SKM-1 treated with dmso at 0.1 percent for 144 hours (cell line): Measurements from ENCODE around the gene RASSF9.
A peak's percentile ranks its signal among the peaks of the same experiment; 100 is the strongest.

ENCODE experiments used
- DNase-seq: peaks from one replicate; lab custom pipeline; 2025; ENCODE audit not compliant: unreplicated experiment; lab: John Stamatoyannopoulos, UW

The RASSF9 gene

DNA sequence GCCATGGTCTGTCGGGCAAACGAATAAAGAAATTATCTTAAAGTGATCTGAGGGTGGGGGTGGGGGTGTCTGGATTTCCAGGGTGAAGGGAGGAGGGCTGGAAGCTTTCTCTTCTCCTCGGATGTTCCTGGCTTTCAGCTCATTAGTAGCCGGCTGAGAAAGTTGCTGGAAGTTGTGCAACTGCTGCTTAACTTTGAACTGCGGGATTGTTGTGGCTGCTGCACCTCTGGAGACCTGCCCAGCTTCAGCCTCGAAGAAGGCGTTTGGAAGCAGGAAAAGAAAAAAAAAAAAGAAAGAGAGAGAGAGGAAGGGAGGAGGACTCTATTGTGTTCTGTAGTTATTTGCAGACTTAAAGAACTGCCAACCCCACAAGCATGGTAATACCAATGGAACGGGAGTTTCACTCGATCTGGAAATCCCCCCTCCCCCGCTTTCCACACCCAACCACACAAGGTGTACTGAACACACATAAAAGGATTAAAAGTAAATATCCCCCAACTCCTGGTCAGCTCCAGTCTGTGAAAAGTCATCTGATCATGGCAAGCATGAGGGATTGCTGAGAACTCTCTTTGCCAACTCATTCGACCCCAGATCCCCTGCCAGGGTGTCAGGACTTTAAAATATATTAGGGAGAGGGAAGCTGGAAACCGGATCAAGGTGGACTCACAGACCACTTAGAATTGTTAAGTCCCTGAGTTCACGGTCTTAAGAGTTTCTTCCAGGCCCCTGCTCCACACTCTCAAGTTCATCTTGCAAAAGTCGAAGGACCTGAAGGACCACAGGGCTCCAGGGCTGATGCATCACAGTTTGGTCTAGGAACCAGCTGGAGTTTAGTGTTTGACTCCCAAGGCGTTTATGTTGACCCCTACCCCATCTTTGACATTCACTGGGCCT, at the start of gene RASSF9:
Gene RASSF9 (minus strand): TSS at position 213 of the 894 bp plus-strand sequence. CDS start 208 bp downstream, at position 5.
- DNase-seq: no peak

DNA sequence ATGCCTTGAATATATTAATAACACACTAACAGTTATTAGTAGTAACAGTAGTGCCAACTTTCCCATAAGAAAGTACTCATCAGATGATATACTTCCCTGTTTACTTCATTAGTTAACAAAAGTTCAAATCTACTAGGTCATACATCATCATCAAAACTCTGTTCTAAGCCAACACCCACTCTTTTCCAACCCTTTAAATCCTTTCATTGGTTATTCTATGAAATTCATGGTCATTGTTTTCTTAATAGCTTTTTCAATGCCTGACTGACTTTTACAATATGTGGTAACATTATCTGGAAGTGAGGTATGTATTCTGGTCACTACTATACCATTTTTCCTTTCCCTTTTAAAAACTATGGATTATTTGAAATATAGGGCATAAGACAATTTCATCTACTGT, 47.6 kb upstream of the RASSF9 start:
- DNase-seq: no peak

DNA sequence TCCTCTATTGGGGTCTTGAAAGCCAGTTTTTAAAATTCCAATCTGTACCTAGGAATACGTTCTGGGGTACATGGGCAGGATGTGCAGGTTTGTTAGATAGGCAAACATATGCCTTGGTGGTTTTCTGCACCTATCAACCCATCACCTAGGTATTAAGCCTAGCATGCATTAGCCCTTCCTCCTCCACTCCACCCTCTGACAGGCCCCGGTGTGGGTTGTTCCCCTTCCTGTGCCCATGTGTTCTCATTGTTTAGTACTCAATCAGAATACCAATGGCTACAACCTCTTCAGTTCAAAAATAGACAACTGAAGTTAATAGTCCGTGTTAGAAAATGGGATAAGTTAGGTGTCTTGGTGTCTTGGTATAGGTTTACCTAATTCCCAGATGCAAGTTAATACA, 41.2 kb upstream of the RASSF9 start:
- DNase-seq: no peak

DNA sequence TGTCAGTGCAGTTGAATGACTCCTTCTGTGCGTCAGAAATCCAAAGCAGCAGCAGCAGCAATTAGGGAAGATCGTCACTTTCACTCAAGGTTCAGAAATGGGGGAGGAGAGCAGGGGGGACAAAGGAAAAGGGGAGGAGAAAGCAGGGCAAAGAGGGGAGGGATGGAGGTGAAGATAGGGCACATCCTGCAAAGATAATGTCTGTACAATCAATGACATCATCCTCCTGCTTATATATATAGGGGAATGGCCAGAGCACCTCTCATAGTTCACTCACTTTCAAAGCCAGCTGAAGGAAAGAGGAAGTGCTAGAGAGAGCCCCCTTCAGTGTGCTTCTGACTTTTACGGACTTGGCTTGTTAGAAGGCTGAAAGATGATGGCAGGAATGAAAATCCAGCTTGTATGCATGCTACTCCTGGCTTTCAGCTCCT, 37.8 kb upstream of the RASSF9 start, which contains the start of gene NTS:
Gene NTS (plus strand): TSS at position 265 of the 431 bp plus-strand sequence. CDS start 109 bp downstream, at position 374.
- peak; percentile 3 for DNase-seq

DNA sequence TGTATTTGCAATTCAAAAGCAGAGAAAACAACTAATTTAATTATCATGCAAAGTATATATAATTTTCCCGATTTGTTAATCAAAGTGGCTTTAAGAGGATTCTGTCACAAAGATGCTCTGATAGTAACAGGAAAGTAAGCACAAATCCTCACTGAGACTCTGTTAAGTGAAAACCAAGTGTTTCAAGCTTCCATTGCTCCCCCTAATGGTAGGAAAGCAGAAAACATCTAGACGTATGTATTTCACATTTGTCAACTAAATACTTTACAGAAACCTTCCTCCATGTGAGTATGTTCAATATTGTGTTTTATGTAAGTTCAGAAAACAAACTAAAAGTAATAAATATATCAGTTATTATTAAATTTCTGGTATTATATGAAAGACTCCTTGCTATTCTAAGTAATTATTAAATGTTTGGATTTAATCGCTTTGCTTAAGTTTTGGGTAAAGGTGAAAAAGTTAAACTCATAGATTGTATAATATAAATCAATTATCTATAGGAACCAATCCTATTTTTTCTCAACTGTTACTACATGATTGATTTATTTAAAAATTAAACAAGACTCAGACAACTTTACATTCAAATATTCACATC, 36.4 kb upstream of the RASSF9 start:
- peak; percentile 13 for DNase-seq

DNA sequence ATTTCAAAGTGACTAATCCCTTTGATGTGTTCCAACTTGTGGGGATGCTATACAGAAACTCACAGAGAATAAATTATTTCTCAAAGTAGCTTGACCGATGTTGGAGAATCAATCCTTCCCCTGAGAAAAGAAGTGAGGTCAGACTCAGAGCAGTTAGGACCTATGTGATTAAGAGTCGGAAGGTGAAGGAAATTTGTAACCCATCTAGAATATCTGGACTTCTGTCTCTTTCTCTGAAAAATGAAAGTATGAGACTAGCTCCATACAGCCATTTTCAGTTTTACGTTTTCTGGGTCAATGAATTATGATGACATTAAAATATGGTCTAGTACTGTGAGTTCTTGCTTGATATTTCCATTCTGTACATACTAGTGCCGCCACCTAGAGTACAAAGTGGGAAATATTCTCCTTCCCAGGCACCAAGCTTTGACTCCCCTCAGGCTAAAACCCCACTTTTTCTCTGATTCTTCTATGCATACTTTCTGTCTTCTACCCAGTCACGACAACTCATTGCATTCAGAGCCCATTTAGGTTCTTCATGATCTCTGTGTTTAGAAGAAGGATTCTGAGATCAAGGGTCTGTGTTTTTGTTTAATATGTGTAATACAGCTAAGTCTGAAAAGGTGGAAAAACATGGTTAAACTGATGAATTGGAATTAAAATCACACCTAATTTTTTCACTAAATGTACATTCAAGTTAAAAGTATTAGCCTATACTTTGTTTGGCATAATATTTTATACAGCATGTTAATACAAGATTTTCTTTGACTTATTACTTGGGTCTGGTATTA, 31.0 kb upstream of the RASSF9 start:
- DNase-seq: no peak

DNA sequence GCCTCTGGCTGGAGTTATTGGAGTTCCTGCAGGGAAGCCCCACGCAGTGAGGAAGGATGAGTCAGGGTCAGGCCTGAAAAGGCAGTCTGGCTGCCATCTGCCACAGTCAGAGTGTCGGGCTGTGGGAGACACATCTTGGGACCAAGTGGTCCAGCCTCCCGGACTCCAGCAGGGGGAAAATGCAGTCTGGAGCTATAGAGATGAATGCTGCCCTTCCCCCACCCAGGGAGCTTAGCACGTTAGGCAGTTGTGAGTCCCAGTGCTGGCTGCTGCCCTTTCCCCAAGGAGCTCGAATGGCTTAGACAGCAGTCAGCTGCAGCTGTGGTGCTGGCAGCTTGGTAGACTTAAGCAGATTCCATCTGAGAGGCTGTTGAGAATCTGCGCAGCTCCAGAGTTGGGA, 29.7 kb upstream of the RASSF9 start:
- no peak for DNase-seq

DNA sequence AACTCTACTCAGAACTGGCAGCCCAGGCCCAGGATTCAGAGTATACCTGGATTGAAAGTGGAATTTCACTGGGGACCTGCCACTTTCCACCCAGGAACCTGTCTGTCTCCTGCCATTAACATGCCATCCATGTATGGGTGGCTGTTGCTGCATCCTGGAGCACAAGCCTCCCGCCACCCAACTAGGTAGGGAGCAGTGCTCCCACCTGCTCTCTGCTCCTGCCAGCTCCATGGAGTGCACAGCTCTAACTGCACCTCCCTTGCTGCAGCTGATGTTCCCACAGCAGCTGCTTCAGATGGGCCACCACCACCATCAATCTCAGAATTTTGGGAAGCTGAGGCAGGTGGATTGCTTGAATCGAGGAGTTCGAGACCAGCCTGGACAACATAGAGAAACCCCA, 20.8 kb upstream of the RASSF9 start:
- no peak for DNase-seq

DNA sequence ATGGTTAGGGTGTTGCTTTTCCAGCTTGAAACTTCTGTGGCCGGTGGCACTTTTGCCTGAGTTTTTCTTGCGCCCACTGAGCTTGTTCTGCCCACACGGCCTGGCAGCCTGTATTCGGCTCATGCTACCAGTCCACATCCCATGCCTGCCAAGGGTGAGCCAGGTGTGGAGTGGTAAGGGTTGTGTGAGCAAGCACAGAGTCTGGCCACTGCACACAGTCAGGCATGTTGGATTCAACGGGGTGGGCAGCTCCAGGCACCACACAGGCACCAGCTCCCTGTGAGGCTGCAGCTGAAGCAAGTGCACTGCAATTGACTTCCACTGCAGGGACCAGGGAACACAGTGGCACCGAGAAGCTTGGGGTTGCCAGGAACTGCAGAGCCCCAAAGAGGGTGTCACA, 19.1 kb upstream of the RASSF9 start:
- DNase-seq: no peak

DNA sequence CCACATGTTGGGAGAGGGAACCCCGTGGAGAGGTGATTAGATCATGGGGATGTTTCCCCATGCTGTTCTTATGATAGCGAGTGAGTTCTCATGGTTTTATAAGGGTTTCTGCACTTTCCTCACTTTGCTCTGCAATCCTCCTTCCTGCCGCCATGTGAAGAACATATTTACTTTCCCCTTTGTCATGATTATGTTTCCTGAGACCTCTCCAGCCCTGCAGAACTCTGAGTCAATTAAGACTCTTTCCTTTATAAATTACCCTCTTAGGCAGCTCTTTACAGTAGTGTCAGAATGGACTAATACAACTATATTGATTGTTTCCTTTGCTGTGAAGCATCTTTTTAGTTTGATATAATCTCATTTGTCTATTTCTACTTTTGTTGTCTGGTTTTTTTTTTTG, 13.1 kb upstream of the RASSF9 start:
- DNase-seq: no peak

DNA sequence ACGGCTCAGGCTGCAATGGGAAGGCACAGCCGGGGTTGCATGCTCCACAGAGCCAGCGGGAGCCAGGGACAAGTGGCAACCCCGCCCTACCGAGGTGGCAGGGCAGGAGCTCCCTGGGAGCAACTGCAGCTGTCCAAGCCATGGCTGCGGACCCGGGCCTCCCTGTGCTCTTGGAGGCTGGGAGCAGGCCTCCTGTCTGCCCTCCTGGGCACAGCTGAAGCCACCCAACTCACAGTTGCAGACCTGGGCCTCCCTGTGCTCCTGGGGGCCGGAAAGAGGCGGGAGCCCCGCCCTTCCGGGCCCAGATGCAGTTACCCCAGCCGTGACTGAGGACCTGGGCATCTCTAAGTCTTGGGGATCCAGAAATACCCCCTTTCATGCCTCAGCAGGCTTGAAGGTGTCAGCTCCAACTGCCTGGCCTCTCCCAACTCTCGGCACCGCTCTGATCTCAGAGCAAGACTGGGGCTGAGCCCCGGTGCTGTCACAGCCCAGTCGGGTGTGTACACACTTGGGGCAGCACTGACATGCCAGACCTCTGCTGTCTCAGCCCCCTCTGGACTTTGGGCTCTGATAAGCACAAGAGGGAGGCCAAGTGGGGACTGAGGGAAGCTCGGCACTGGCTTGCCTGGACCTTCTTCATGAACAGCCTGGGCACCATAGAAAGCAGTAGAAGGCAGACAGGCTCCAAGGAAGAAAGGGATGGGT, 7.5 kb upstream of the RASSF9 start:
- DNase-seq: no peak

DNA sequence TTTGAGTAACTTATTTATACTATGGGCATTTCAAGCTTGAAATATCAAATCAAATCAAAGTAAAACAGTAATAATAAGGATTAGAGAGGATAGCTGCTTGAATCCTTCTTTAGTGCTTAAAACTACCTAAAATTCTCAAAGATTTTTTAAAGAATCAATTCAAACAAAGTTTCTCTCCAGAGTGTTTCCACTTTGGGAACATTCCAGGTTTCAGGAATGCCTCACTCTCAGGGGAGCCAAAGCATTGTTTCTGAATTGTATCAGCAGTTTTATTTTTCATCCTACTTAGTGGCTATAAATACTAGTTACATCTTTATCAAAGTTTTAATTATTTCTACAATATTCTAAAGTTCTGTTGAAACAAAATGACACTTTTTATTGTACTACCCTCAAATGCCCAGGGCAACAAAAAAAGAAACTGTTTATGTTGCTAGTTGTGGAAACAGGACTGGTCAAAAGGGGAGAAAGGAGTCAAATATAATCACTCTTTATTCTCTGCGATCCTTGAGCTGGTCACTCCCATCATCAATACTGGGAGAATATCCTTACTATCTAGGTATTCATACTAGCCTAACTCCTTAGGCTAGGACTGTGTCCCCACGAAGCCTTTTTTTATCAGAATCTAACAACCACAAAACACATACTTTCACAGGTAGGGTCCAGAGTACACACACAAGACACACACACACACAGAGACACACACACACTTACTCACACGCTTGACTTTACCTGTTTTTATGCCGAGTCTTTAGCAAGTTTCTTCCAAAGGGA, 598 bp downstream of the RASSF9 start:
- no peak for DNase-seq

DNA sequence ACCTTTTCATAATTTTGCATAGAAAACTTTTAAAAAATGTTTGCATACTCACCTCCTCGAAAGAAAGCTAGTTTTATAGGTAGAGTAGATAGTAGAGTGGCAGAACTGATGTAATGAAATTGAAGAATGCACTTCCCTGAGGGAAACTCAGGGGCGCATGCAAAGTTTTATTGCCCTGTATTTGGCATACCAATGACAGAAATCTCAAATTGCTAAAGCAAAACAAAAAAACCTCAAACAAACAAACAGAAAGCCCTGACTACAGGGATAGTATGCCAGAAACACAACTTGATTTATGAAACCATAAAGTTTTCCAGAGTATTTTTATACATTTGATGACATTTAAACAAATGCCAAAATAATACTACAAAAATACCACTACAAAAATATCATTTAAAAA, 1.8 kb downstream of the RASSF9 start:
- no peak for DNase-seq

DNA sequence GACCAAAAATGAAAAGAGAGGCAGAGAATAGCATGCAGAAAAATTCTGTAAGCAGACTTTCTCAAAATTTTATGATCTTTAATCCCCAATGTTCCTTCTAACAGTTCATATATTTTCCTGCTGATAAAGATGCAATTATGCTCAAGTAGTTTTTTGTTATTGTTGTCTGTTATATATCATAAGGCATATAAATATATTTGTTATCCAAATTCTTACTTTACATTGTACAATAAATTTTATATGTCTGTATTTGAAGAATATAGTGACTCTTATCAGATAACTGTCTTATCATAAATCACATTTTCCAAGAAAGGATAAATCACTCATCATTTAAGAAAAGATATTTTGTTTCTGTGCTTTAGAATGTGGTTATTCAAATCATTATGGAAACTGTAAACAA, 2.6 kb downstream of the RASSF9 start:
- no peak for DNase-seq

DNA sequence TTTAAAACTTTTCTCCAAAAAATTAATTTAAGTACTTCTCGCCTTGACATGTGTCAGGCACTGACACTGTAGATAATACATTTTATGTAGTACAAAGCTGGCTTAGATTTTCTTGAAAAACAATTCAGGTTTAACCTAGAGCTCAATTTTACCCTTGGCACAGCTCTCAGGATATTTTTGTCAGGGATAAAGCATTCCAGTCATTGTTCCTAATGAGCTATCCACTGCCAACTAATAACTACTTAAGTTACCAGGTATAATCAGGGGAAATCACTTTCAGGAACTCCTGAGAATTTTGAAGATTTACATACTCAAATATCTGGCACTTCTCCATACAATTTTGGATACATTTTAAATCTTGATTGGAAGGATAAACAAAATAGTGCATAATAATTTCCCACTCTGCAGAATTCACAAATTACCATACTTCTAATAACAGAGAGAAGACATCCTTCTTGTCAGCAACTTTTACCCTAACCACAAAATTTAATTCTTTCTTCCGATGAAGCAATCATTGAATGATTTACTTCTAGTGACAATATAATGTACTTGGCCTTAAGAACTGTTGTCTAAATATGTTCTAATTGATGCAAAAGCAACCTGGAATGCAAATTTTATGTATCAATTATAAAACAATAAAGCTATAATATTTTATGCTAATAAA, 4.8 kb downstream of the RASSF9 start:
- DNase-seq: no peak

DNA sequence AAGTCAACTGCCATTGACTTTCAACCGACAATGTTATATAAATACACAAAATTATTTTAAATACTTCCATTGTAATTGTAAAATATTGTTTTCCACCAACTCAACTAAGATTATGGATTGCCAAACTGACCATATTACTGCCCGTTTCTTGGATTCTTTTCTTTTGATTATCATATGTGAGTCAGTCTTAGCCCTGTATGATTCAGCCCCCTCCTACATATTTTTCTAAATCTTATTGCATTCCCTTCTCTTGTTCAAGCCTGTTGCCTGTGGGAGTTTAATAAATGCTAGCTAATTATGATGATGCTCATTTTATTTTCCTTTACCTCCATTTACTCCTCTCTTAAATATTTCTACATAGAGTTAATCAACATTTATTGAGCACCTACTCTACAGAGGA, 6.8 kb downstream of the RASSF9 start:
- DNase-seq: no peak

DNA sequence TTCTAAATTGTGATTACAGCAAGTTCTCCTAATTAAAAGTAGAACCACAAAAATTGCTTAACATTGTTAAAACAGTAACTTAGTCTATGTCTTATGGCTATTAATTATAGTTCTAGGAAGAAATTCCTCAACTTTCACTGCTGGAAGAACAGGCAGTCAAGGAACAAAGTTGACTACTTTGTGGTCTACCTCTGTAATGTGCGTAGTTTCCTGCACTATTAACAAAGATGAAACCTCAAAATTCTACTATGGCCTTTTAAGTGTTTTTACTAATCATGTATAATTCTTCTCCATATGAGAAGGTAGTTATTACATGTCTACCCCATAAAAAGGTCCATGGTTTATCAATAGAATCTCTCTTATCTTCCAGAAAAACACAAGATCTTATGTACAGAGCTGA, 7.6 kb downstream of the RASSF9 start:
- no peak for DNase-seq

DNA sequence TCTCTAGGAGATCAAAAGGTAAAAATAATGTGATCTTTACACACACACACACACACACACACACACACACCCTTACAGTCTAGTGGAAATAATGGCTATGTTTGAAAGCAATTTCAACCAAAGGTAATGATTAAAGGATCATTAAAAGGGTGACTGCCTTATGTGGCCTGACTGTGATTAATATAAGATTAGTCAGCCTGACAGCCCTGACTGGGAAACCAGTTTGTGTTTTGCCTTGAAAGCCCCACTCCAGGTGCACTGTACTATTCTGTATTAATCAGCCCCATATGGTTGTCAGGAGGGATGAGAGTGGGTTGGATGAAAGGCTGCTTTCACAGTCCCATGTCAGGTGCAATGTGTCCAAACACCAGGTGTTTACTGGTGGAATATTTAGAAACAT, 10.5 kb downstream of the RASSF9 start:
- DNase-seq: no peak

DNA sequence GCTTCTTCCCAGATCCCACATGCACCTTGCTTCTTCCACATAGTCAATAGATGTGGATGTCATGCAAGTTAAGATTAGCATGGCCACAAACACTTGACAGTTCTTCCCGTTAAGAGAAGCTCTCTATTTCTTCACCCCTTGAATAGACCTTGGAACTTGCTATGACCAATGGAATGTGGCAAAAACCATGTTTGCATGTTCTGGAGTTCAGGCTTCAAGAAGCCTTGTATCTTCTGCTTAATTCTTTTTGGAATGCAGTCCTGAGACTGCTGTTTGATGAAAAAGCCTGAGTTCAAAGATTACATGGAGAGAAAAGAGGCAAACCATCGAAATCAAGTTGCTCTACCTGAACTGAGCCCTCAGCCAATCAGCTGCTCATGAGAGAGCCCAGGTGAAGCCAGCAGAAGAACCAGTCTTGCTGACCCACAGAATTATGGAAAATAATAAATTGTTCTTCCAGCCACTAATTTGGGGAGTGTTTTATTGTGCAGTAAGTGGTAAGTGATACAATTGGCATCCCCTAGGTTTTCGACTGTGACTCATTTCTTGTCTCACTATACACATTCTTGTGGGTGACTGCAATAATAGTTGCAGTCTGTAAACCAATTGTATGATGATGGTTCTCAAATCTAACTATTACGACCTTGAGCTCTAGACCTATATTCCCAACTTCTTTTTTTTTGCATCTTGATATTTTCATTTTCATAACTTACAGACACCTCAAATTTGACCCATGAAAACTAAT, 12.6 kb downstream of the RASSF9 start:
- no peak for DNase-seq
